Measurements from ENCODE around the gene TPCN1. TPM values are rescaled to one million over a fixed set of nuclear protein-coding genes. Genes with fewer than 3 reads are reported as not detected.

Gene TPCN1
- total RNA-seq, 4 donors from 2014 or later: 29.4 to 52.0 (median 33.5) TPM

DNA sequence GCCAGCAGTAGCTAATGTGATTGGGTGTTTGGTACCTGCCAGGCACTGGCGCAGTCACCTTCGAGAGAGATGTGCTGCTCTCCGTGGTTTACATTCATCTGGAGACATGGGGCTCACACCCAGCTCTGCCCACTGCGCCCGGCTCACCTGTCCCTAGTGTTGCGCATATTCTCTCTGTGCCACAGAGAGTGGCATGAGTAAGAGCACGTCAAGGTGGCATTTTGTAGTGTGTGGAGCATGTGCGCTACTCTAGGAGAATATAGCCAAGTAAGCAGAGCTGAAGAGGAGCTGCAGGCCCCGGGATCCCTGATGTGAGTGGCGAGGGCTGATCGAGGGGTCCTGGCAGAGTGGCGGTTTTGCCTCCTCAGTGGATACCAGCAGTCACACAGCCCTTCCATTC, 46.9 kb downstream of the TPCN1 start:
- DNase-seq (ENCODE audit: low spot score): no peak
- ATAC-seq (ENCODE audit: low FRiP score): no peak
- TF ChIP-seq, protein P1, sequence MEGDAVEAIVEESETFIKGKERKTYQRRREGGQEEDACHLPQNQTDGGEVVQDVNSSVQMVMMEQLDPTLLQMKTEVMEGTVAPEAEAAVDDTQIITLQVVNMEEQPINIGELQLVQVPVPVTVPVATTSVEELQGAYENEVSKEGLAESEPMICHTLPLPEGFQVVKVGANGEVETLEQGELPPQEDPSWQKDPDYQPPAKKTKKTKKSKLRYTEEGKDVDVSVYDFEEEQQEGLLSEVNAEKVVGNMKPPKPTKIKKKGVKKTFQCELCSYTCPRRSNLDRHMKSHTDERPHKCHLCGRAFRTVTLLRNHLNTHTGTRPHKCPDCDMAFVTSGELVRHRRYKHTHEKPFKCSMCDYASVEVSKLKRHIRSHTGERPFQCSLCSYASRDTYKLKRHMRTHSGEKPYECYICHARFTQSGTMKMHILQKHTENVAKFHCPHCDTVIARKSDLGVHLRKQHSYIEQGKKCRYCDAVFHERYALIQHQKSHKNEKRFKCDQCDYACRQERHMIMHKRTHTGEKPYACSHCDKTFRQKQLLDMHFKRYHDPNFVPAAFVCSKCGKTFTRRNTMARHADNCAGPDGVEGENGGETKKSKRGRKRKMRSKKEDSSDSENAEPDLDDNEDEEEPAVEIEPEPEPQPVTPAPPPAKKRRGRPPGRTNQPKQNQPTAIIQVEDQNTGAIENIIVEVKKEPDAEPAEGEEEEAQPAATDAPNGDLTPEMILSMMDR (IDR thresholded peaks at IDR 0.05): no peak

GRCh38 chr12:113268621-113269020, 47.4 kb downstream of the TPCN1 start:
- TF ChIP-seq, protein P1 (IDR thresholded peaks at IDR 0.05): no peak
- no peak for DNase-seq (ENCODE audit: low spot score)
- ATAC-seq (ENCODE audit: low FRiP score): no peak

GRCh38 chr12:113269257-113269943, 48.1 kb downstream of the TPCN1 start:
- ATAC-seq (ENCODE audit: low FRiP score) (no peak), DNase-seq (ENCODE audit: low spot score) (no peak)
- TF ChIP-seq, protein P1 (IDR thresholded peaks at IDR 0.05): no peak

GRCh38 chr12:113270709-113271009, 49.4 kb downstream of the TPCN1 start:
- ATAC-seq (ENCODE audit: low FRiP score) (no peak), DNase-seq (ENCODE audit: low spot score) (no peak)
- TF ChIP-seq, protein P1 (IDR thresholded peaks at IDR 0.05): no peak

GRCh38 chr12:113271466-113271852, 50.2 kb downstream of the TPCN1 start:
- DNase-seq (ENCODE audit: low spot score) (no peak), ATAC-seq (ENCODE audit: low FRiP score) (no peak)
- TF ChIP-seq, protein P1 (IDR thresholded peaks at IDR 0.05): no peak

- ATAC-seq (ENCODE audit: low FRiP score) (peak; percentile 94), DNase-seq (ENCODE audit: low spot score) (peak; percentile 51)
- TF ChIP-seq, protein P1 (IDR thresholded peaks at IDR 0.05): no peak
These were observed 50.7 kb downstream of the TPCN1 start for GRCh38 chr12:113271853-113272561.

Measured in omental fat pad (tissue), 4 donors.